ENCODE results near the gene CHCHD1.
A peak's percentile ranks its signal among the peaks of the same experiment; 100 is the strongest.
"Not testable (repeated sequence)": the region's sequence is repeated elsewhere in the genome, so short reads cannot be mapped to it uniquely, and the experiment has no call there.

CHCHD1 gene

GRCh38 chr10:73782749-73783085 lies 869 bp downstream of the CHCHD1 start:
- Histone ChIP-seq H3K9me3 (ENCODE audit: low read depth, low read length) (no peaks in the 10 kb centered on the region), H3K4me3 (peak overlapping the region; percentile 86), H3K9ac (ENCODE audit: insufficient read length) (peak overlapping the region; percentile 87), H3K27ac (peak overlapping the region; percentile 84), H3K36me3 (ENCODE audit: insufficient read depth, low read length) (no peaks in the 10 kb centered on the region; the same call in 1 of the 2 replicates)
- TF ChIP-seq EZH2 (IDR thresholded peaks at IDR 0.05) (no peak), POLR2AphosphoS5 (IDR thresholded peaks at IDR 0.05; ENCODE audit: borderline replicate concordance, low read depth, low read length) (no peak)
- DNase-seq (ENCODE audit: low read depth, low spot score): no peak

- DNase-seq (ENCODE audit: low read depth, low spot score): peak; percentile 74
- TF ChIP-seq FOXP2 (optimal IDR thresholded peaks at IDR 0.05; ENCODE audit: control extremely low read depth, extremely low read length, insufficient read depth) (no peak), EZH2 (IDR thresholded peaks at IDR 0.05) (no peak), POLR2AphosphoS5 (IDR thresholded peaks at IDR 0.05; ENCODE audit: borderline replicate concordance, low read depth, low read length) (0 out of 2 replicates have a peak, but pooled peaks have one; percentile 6)
- peak within 1 kb of the TSS; percentile 57 for H3K27ac ChIP-seq
- H3K9me3 ChIP-seq (ENCODE audit: low read depth, low read length): no peaks in the 10 kb centered on the region
- peak within 1 kb of the TSS; percentile 76 for H3K9ac ChIP-seq (ENCODE audit: insufficient read length)
- no peaks in the 10 kb centered on the region; the same call in 1 of the 2 replicates for H3K36me3 ChIP-seq (ENCODE audit: insufficient read depth, low read length)
- H3K4me3 ChIP-seq: peak within 1 kb of the TSS; percentile 82
Measured at GRCh38 chr10:73785211-73785720, 3.4 kb downstream of the CHCHD1 start, which contains the start of gene ZSWIM8. ZSWIM8 (plus strand) TSS chr10:73785606; CDS start chr10:73785879, 273 bp downstream.

GRCh38 chr10:73785721-73786511 lies 4.1 kb downstream of the CHCHD1 start:
- Histone ChIP-seq H3K4me3 (peak overlapping the region; percentile 82), H3K36me3 (ENCODE audit: insufficient read depth, low read length) (no peaks in the 10 kb centered on the region; the same call in 1 of the 2 replicates), H3K27ac (no peak overlapping the region), H3K9me3 (ENCODE audit: low read depth, low read length) (no peaks in the 10 kb centered on the region), H3K9ac (ENCODE audit: insufficient read length) (peak overlapping the region; percentile 76)
- TF ChIP-seq POLR2AphosphoS5 (IDR thresholded peaks at IDR 0.05; ENCODE audit: borderline replicate concordance, low read depth, low read length): no peak
- no peak for TF ChIP-seq EZH2 (IDR thresholded peaks at IDR 0.05)
- no peak for TF ChIP-seq FOXP2 (optimal IDR thresholded peaks at IDR 0.05; ENCODE audit: control extremely low read depth, extremely low read length, insufficient read depth)
- DNase-seq (ENCODE audit: low read depth, low spot score): no peak

GRCh38 chr10:73786512-73786885 lies 4.7 kb downstream of the CHCHD1 start:
- H3K27ac ChIP-seq: no peak overlapping the region
- TF ChIP-seq FOXP2 (optimal IDR thresholded peaks at IDR 0.05; ENCODE audit: control extremely low read depth, extremely low read length, insufficient read depth): no peak
- TF ChIP-seq EZH2 (IDR thresholded peaks at IDR 0.05): no peak
- no peak for TF ChIP-seq POLR2AphosphoS5 (IDR thresholded peaks at IDR 0.05; ENCODE audit: borderline replicate concordance, low read depth, low read length)
- H3K9ac ChIP-seq (ENCODE audit: insufficient read length): peak overlapping the region; percentile 76
- H3K9me3 ChIP-seq (ENCODE audit: low read depth, low read length): no peaks in the 10 kb centered on the region
- no peaks in the 10 kb centered on the region; the same call in 1 of the 2 replicates for H3K36me3 ChIP-seq (ENCODE audit: insufficient read depth, low read length)
- peak overlapping the region; percentile 82 for H3K4me3 ChIP-seq
- no peak for DNase-seq (ENCODE audit: low read depth, low spot score)

GRCh38 chr10:73787031-73787800 lies 5.4 kb downstream of the CHCHD1 start:
- DNase-seq (ENCODE audit: low read depth, low spot score); H3K9ac ChIP-seq (ENCODE audit: insufficient read length): not testable (repeated sequence)

GRCh38 chr10:73788864-73789658 lies 7.2 kb downstream of the CHCHD1 start:
- Histone ChIP-seq H3K9me3 (ENCODE audit: low read depth, low read length) (no peaks in the 10 kb centered on the region), H3K36me3 (ENCODE audit: insufficient read depth, low read length) (no peaks in the 10 kb centered on the region; the same call in 1 of the 2 replicates), H3K27ac (no peak overlapping the region), H3K9ac (ENCODE audit: insufficient read length) (no peak overlapping the region), H3K4me3 (no peak overlapping the region)
- TF ChIP-seq FOXP2 (optimal IDR thresholded peaks at IDR 0.05; ENCODE audit: control extremely low read depth, extremely low read length, insufficient read depth) (no peak), EZH2 (IDR thresholded peaks at IDR 0.05) (no peak), POLR2AphosphoS5 (IDR thresholded peaks at IDR 0.05; ENCODE audit: borderline replicate concordance, low read depth, low read length) (no peak)
- DNase-seq (ENCODE audit: low read depth, low spot score): no peak

More at GRCh38 chr10:73787031-73787800, 5.4 kb downstream of the CHCHD1 start:
- not testable (repeated sequence) for H3K36me3 ChIP-seq (ENCODE audit: insufficient read depth, low read length); H3K4me3 ChIP-seq; H3K27ac ChIP-seq; H3K9me3 ChIP-seq (ENCODE audit: low read depth, low read length)

GRCh38 chr10:73789659-73790055 lies 7.8 kb downstream of the CHCHD1 start:
- H3K9ac ChIP-seq (ENCODE audit: insufficient read length): no peak overlapping the region
- no peak overlapping the region for H3K4me3 ChIP-seq
- no peaks in the 10 kb centered on the region for H3K9me3 ChIP-seq (ENCODE audit: low read depth, low read length)
- H3K27ac ChIP-seq: no peak overlapping the region
- no peak for TF ChIP-seq POLR2AphosphoS5 (IDR thresholded peaks at IDR 0.05; ENCODE audit: borderline replicate concordance, low read depth, low read length)
- TF ChIP-seq EZH2 (IDR thresholded peaks at IDR 0.05): no peak
- TF ChIP-seq FOXP2 (optimal IDR thresholded peaks at IDR 0.05; ENCODE audit: control extremely low read depth, extremely low read length, insufficient read depth): no peak
- no peak for DNase-seq (ENCODE audit: low read depth, low spot score)
- no peaks in the 10 kb centered on the region; the same call in 1 of the 2 replicates for H3K36me3 ChIP-seq (ENCODE audit: insufficient read depth, low read length)
